Epidermal melanocyte (primary cell): ENCODE measurements around the gene ZGRF1.
"Not testable (repeated sequence)": the region's sequence is repeated elsewhere in the genome, so short reads cannot be mapped to it uniquely, and the experiment has no call there.

Experiments
- DNase-seq: peaks from one replicate; pipeline ENCODE4 v3.0.0; 2011; ENCODE audit warnings: low spot score; ENCODE audit not compliant: insufficient read length

ZGRF1 gene

GRCh38 chr4:112560084-112560483 is 76.6 kb downstream of the ZGRF1 start:
- no peak for DNase-seq

DNA sequence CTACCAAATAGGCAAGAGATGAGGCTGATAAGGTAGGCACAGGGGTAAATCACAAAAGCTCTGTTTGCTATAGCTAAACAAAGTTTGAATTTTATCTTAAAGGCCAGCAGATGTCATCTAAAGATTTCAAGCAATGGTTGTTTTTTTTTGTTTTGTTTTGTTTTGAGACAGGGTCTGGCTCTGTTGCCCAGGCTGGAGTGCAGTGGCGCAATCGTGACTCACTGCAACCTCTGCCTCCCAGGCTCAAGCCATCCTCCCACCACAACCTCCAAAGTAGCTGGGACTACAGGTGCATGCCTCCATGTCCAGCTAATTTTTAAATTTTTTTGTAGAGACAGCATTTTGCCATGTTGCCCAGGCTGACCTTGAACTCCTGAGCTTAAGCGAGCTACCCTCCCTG is 77.7 kb downstream of the ZGRF1 start:
- no peak for DNase-seq

GRCh38 chr4:112557676-112558411 is 78.9 kb downstream of the ZGRF1 start:
- DNase-seq = no peak

DNA sequence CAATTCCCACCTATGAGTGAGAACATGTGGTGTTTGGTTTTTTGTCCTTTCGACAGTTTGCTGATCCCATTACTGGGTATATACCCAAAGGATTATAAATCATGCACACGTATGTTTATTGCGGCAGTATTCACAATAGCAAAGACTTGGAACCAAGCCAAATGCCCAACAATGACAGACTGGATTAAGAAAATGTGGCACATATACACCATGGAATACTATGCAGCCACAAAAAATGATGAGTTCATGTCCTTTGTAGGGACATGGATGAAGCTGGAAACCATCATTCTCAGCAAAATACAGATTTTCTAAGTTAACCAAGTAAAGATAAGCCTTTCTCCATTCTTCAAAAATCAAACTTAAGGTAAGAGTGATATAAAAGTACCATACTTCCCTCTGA is 82.4 kb downstream of the ZGRF1 start:
- DNase-seq = not testable (repeated sequence)

DNA sequence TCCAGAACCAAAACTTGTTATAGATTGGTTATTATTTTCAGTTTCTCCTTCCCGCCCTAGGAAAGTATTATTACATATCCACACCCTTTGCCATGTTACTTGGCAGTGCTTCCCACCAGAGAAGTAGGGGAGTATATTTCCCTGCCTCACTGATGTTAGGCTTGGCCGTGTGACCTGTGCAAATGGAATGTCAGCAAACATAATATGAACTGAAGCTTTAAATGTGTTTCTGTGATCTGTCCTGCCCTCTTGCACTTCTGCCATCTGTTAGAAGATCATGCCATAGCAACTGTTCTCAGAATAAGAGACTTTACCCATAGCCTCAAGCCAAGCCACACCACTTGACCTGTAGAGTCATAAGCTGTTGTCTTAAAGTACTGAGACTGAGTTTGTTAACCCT is 84.0 kb downstream of the ZGRF1 start:
- no peak for DNase-seq

- no peak for DNase-seq
Measured at GRCh38 chr4:112550728-112551127, 86.0 kb downstream of the ZGRF1 start.

- DNase-seq = no peak
Measured at GRCh38 chr4:112546476-112546875, 90.2 kb downstream of the ZGRF1 start.

DNA sequence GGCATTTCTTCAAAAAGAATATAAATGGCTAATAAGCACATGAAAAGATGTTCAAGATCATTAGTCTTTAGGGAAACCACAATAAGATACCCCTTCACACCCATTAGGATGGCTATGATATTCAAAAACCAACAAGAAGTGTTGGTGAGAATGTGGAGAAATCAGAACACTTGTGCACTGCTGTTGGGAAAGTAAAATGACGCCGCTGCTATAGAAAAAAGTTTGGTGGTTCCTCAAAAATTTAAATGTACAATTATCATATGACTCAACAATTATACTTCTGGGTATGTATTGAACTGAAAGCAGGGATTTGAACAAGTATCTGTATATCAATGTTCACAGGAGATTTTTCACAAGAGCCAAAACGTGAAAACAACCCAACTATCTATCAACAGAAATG is 91.4 kb downstream of the ZGRF1 start:
- DNase-seq = no peak

DNA sequence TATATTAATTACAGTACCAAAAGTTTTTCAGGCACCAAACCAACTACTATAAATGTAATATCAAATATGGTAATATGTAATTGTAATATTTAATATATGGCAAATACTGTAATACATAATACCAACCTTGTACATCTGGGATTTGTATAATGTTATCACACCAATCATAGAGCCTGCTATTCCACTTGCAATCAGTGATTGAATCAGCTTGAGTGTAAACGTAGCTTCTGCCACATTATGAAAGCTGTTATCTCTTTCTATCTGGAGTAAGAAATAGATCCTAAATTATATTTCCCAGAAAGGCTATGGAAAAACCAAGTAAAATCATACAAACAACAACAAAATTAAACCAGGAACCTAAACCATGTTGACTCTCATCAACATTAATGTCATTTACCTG is 96.0 kb downstream of the ZGRF1 start:
- no peak for DNase-seq

GRCh38 chr4:112536123-112536522 is 100.6 kb downstream of the ZGRF1 start:
- DNase-seq = no peak

DNA sequence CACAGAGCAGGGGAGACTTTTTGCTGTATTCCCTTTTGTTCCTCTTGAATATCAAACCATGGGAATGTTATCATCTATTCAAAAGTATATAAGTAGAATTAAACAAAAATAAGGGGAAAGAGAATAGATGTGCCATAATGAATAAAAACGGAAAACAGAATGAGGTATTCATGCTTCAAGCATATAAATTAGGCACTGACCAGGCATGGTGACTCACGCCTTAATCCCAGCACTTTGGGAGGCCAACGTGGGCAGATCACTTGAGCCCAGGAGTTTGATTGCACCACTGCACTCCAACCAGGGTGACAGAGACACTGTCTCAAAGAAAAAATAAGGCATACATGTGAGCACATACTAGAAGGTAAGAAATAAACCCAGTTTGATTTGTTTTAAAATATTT is 104.4 kb downstream of the ZGRF1 start:
- no peak for DNase-seq

GRCh38 chr4:112531146-112531545 is 105.6 kb downstream of the ZGRF1 start:
- DNase-seq = no peak

GRCh38 chr4:112526061-112526460 is 110.6 kb downstream of the ZGRF1 start:
- DNase-seq = no peak

DNA sequence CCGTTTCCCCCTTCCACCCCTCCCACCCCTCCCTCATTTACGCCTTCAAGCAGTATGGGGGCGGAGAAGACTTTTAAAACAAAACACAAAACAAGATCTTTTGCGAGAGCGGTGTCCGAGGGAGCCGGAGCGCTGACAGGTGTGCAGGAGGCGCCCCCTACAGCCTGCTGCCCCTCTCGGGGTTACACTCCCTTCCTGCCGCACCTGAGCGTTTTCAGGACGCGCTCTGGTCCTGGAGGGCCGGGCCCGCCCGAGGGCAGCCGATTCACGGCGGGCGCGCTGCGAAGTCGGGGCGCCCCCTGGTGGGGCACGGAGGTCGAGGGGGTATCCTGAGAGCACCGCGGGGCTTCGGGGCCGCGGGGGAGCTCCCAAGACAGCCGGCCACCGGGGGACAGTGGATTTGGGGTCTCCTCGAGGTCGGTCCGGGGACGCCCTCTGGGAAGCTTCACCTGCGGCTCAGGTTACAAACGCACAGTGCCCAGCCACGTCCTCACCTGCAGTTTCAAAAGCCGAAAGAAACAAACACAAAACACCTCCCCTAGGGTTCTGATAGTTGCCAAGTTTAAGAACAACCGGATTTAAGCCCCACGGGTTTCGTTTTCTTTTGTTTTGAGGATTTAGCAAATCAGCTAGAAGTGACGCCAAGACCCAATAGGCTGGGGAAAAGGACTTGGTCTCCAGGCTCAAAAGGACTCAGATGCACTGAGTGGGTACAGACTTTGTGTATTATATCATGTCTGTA is 112.8 kb downstream of the ZGRF1 start:
- DNase-seq = no peak

GRCh38 chr4:112523008-112523721 is 113.5 kb downstream of the ZGRF1 start:
- no peak for DNase-seq

GRCh38 chr4:112522431-112522830 is 114.3 kb downstream of the ZGRF1 start:
- not testable (repeated sequence) for DNase-seq

- DNase-seq = no peak
Measured at GRCh38 chr4:112521123-112522023, 115.3 kb downstream of the ZGRF1 start.

- no peak for DNase-seq
Measured at GRCh38 chr4:112520598-112521122, 116.0 kb downstream of the ZGRF1 start.

DNA sequence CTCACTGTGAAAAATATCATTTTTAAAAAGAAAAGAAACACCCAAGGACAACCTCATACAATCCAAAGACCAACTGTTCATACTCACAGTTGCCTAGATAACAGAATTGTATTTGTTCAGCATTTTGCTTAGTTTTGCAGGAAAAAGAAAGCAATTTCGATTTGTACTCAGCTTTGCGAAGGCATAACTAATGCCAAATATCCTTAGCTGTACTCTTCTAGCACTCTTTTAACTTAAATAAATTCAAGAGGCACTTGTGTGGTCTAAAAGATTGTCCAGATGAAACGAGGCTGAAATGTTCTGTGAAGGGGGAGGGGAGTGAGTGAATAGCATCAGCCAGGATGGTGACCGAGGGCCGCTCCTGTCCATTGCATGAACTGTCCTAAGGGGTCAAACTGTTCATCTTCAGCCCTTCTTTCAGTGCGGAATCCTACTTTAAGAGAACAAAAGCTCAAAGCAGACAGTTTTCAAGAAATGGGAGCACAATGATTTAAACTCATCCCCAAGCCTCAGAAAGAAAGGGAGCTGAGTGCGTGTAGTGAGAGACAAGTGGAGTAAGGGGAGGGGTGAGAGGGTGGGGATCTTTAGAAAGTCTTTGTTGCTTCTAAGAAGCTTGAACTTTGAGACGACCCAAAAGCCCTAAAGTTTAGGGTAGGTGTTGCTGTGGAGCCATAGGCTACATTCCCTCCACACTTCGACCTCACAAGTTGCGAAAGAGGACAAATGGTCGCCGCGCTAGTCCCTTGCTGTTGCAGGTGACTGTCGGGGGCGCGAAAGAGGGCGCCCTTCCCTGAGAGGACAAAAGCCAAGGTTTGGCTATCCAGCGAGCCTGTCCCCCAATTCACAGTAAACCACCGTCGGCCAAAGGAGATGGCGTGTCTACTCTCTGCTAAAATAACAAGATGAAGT is 116.8 kb downstream of the ZGRF1 start:
- DNase-seq = no peak

DNA sequence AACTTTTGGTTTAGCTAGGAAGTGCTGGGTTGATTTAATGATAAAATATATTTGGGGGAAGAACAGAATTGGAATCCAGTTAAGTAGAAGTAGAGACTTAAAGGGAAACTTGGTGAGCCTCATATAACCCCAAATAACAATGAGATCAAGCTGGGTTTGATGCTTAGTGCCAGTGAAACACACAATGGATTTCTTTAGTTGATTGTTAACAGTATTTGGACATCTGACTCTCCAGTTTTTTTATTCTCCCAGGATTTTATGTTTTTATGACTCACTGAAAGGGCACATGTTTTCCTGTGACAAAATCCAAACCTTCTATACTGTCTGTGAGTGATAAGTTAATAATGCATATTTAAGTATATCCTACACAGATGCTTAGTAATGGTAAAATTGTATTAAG is 118.0 kb downstream of the ZGRF1 start:
- no peak for DNase-seq
